GM12878 (cell line): Measurements from ENCODE around the gene HIRA. TPM values are rescaled to one million over a fixed set of nuclear protein-coding genes. Genes with fewer than 3 reads are reported as not detected.

Experiments
- ATAC-seq: fragments of 200-7000 bp; cut with Tn5 transposase; 3 replicates; pipeline ENCODE4 v1.9.1; 2020; ENCODE audit warnings: mild to moderate bottlenecking, moderate library complexity
- BruUV-seq: library from RNA; stranded (reverse); fragments of 400-500 nt; replicated peaks from 2 replicates; lab custom pipeline; 2021; lab: Mats Ljungman, UMichigan
- CTCF ChIA-PET: fragments of 300-600 bp; sonication (Branson Sonifier 250); formaldehyde crosslinking; extraction: SDS; loops from one replicate; lab custom pipeline; 2021; ENCODE audit warnings: inconsistent platforms; lab: Yijun Ruan, JAX
- POLR2A ChIA-PET: fragments of 350-600 bp; formaldehyde crosslinking; extraction: SDS; loops from one replicate; lab custom pipeline; 2021; ENCODE audit warnings: inconsistent platforms; lab: Charles Lee
- RAD21 ChIA-PET: fragments of 300-600 bp; sonication (Branson Sonifier 250); formaldehyde crosslinking; loops from one replicate; lab custom pipeline; 2023; ENCODE audit warnings: antibody characterized with exemption; ENCODE audit not compliant: unreplicated experiment; lab: Charles Lee
- SMC1A ChIA-PET: fragments of 300-600 bp; sonication (Branson Sonifier 250); formaldehyde crosslinking; loops from one replicate; lab custom pipeline; 2023; ENCODE audit not compliant: unreplicated experiment, uncharacterized antibody; lab: Charles Lee
- DNase-seq: peaks from one replicate; pipeline ENCODE4 v3.0.0-alpha.2; 2011; ENCODE audit warnings: low read depth, low spot score
- FAIRE-seq: peaks from 3 replicates; lab custom pipeline; 2011; peaks lifted over from hg19 to GRCh38; lab: Jason Lieb, UNC
- H2AFZ ChIP-seq: 2 replicates; pipeline ENCODE4 v1.6.0; 2011; ENCODE audit warnings: low read depth, low read length, control low read depth; ENCODE audit not compliant: control insufficient read depth
- H3K27ac ChIP-seq: 2 replicates; pipeline ENCODE4 v1.5.1; 2011; ENCODE audit warnings: control low read depth; ENCODE audit not compliant: control insufficient read depth, insufficient read depth
- H3K27me3 ChIP-seq, 2 experiments: replicated peaks in 1 of 2; 2 replicates each; pipeline versions ENCODE4 v1.6.0 to v1.6.1; 2011; ENCODE audit warnings: low read length in 1 of 2; ENCODE audit not compliant: control insufficient read depth in 2 of 2, insufficient read depth in 2 of 2
- H3K36me3 ChIP-seq, 2 experiments: 2 replicates each; pipeline ENCODE4 v1.5.1; 2011; ENCODE audit warnings: low read length in 1 of 2; ENCODE audit not compliant: control insufficient read depth in 2 of 2, insufficient read depth in 2 of 2
- H3K4me1 ChIP-seq: 2 replicates; pipeline ENCODE4 v1.6.1; 2011; ENCODE audit warnings: mild to moderate bottlenecking, low read length, moderate library complexity, mixed read lengths; ENCODE audit not compliant: control insufficient read depth, insufficient read depth
- H3K4me2 ChIP-seq: 2 replicates; pipeline ENCODE4 v1.6.0; 2011; ENCODE audit warnings: control low read depth; ENCODE audit not compliant: control insufficient read depth, insufficient read depth
- H3K4me3 ChIP-seq: fragments of 200-600 bp; sonication (generic); 2 replicates; pipeline ENCODE4 v1.5.1; 2016
- H3K79me2 ChIP-seq: 2 replicates; pipeline ENCODE4 v1.6.0; 2011; ENCODE audit warnings: low read length; ENCODE audit not compliant: control insufficient read depth, insufficient read depth
- H3K9ac ChIP-seq: 2 replicates; pipeline ENCODE4 v1.8.0; 2011; ENCODE audit warnings: low read length, control low read depth, mixed read lengths; ENCODE audit not compliant: control insufficient read depth, insufficient read depth
- H3K9me3 ChIP-seq: replicated peaks from 3 replicates; pipeline ENCODE4 v1.5.1; 2011; ENCODE audit warnings: mild to moderate bottlenecking, low read length; ENCODE audit not compliant: control insufficient read depth, insufficient read depth
- H4K20me1 ChIP-seq: 2 replicates; pipeline ENCODE4 v1.6.0; 2011; ENCODE audit not compliant: control insufficient read depth, insufficient read depth
- ETV6 ChIP-seq, 2 experiments: fragments of 450-650 bp in 1 of 2; IDR thresholded peaks in 1 of 2; conservative IDR thresholded peaks in 1 of 2; 2 replicates each; pipeline ENCODE4 v1.6.1; 2014; ENCODE audit warnings: antibody characterized with exemption in 1 of 2, borderline replicate concordance in 1 of 2, low read depth in 1 of 2, mild to moderate bottlenecking in 1 of 2, moderate library complexity in 1 of 2
- MEF2B ChIP-seq: fragments of 450-650 bp; IDR thresholded peaks from 2 replicates; pipeline ENCODE4 v1.6.1; 2018; ENCODE audit warnings: mild to moderate bottlenecking, moderate library complexity; ENCODE audit not compliant: partially characterized antibody, poor library complexity, severe bottlenecking
- NR2C2 ChIP-seq: IDR thresholded peaks from 2 replicates; pipeline ENCODE4 v1.6.1; 2011; ENCODE audit warnings: borderline replicate concordance, low read depth; ENCODE audit not compliant: control insufficient read depth, insufficient read length
- PML ChIP-seq: IDR thresholded peaks from 2 replicates; pipeline ENCODE4 v1.6.1; 2012; ENCODE audit warnings: low read length, inconsistent platforms
- POU2F2 ChIP-seq: IDR thresholded peaks from 3 replicates; pipeline ENCODE4 v1.6.1; 2011; ENCODE audit warnings: low read depth, mild to moderate bottlenecking, low read length, borderline replicate concordance
- SMAD1 ChIP-seq: fragments of 450-650 bp; IDR thresholded peaks from 2 replicates; pipeline ENCODE4 v1.6.1; 2018; ENCODE audit warnings: mild to moderate bottlenecking, low read depth; ENCODE audit not compliant: partially characterized antibody
- SMAD5 ChIP-seq: IDR thresholded peaks from 2 replicates; pipeline ENCODE4 v1.6.1; 2016; ENCODE audit warnings: antibody characterized with exemption, low read depth
- ZNF274 ChIP-seq: IDR thresholded peaks from one replicate; pipeline ENCODE4 v1.8.0; 2011; ENCODE audit not compliant: insufficient read length, insufficient read depth
- WGBS: methylation state at CpG from one replicate; pipeline ENCODE4 v1.1.6; 2016; ENCODE audit warnings: low lambda C conversion rate; ENCODE audit not compliant: insufficient replicate concordance, insufficient coverage; ENCODE audit errors: missing lambda C conversion rate; 5-methylcytosine and 5-hydroxymethylcytosine counted together
- in situ Hi-C: fragments of 300-500 bp; cut with MboI; formaldehyde crosslinking; loops from 9 replicates; pipeline ENCODE4 v1.14.3; 2018; ENCODE audit warnings: mixed read lengths
- intact Hi-C: fragments of 100-400 bp; cut with micrococcal nuclease; formaldehyde crosslinking; loops from one replicate; pipeline ENCODE4 v1.14.2; 2022; ENCODE audit not compliant: unreplicated experiment
- polyA plus RNA-seq, 11 experiments: library from polyadenylated mRNA; depleted of rRNA in 4 of 11; unstranded in 6 of 11; stranded (reverse) in 5 of 11; fragments of >200 nt; fragmentation: Nextera tagmentation in 4 of 11; fragmentation: Illumina TruSeq in 1 of 11; extraction: Ambion mirVana in 4 of 11; extraction: Trizol in 1 of 11; gene quantifications; 1 replicate in 1 of 11; 2 replicates in 10 of 11; pipeline versions ENCODE4 v1.2.1 to v1.2.3, GENCODE V29; 2011 to 2016; ENCODE audit warnings: inconsistent platforms in 2 of 11, missing spikeins in 2 of 11, low read depth in 1 of 11
- total RNA-seq, 4 experiments: library from RNA; depleted of rRNA in 3 of 4; stranded (reverse); fragments of >200 nt in 3 of 4; fragmentation: Illumina TruSeq in 1 of 4; extraction: Trizol in 1 of 4; gene quantifications; 2 replicates each; pipeline versions ENCODE4 v1.2.1 to v1.2.3, GENCODE V29; 2013 to 2021
- TF ChIP-seq, protein P1 (sequence below): fragments of 450-650 bp; IDR thresholded peaks from 2 replicates; pipeline ENCODE4 v1.6.1; 2017; ENCODE audit warnings: antibody characterized with exemption, mild to moderate bottlenecking, moderate library complexity
- TF ChIP-seq, protein P2 (sequence below): fragments of 450-650 bp; IDR thresholded peaks from 2 replicates; pipeline ENCODE4 v1.6.1; 2016; ENCODE audit warnings: mild to moderate bottlenecking
- TF ChIP-seq, protein P3 (sequence below): fragments of 450-650 bp; IDR thresholded peaks from 2 replicates; pipeline ENCODE4 v1.6.1; 2017; ENCODE audit warnings: borderline replicate concordance

The HIRA gene
- total and polyA plus RNA-seq, 10 of the 15 experiments (the other 5 are each of a cell fraction or from before 2014, with no cell fraction given) = 0.34 to 32.7 (median 14.5) TPM

DNA sequence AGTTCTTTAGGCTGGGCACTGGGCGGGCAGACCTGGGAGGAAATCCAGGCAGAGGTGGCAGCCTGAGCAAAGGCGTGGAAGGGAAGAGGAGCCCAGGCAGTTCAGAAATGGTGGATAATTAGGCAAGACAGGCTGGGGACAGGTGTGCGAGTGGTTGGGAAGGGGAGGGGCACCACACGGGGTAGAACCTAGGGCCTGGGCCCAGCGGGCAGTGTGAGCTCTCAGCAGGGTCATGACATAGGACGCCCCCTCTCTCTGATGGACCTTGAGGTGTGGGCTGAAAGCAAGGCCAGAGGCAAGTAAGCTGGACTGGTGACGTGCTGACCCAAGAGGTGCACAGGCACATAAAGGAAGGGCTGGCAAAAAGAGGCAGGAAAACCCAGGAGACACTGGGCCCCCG is 40.7 kb upstream of the HIRA start:
- TF ChIP-seq ZNF274 (no peak), MEF2B (no peak), NR2C2 (no peak), ETV6 (conservative IDR thresholded peaks at IDR 0.05 in 1 of 2, IDR thresholded peaks at IDR 0.05 in 1 of 2; ENCODE audit: borderline replicate concordance in 1 of 2, low read depth in 1 of 2) (no peak), SMAD1 (no peak), POU2F2 (no peak), PML (no peak), SMAD5 (no peak)
- TF ChIP-seq, protein P1, sequence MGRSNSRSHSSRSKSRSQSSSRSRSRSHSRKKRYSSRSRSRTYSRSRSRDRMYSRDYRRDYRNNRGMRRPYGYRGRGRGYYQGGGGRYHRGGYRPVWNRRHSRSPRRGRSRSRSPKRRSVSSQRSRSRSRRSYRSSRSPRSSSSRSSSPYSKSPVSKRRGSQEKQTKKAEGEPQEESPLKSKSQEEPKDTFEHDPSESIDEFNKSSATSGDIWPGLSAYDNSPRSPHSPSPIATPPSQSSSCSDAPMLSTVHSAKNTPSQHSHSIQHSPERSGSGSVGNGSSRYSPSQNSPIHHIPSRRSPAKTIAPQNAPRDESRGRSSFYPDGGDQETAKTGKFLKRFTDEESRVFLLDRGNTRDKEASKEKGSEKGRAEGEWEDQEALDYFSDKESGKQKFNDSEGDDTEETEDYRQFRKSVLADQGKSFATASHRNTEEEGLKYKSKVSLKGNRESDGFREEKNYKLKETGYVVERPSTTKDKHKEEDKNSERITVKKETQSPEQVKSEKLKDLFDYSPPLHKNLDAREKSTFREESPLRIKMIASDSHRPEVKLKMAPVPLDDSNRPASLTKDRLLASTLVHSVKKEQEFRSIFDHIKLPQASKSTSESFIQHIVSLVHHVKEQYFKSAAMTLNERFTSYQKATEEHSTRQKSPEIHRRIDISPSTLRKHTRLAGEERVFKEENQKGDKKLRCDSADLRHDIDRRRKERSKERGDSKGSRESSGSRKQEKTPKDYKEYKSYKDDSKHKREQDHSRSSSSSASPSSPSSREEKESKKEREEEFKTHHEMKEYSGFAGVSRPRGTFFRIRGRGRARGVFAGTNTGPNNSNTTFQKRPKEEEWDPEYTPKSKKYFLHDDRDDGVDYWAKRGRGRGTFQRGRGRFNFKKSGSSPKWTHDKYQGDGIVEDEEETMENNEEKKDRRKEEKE = no peak
- TF ChIP-seq, protein P2, sequence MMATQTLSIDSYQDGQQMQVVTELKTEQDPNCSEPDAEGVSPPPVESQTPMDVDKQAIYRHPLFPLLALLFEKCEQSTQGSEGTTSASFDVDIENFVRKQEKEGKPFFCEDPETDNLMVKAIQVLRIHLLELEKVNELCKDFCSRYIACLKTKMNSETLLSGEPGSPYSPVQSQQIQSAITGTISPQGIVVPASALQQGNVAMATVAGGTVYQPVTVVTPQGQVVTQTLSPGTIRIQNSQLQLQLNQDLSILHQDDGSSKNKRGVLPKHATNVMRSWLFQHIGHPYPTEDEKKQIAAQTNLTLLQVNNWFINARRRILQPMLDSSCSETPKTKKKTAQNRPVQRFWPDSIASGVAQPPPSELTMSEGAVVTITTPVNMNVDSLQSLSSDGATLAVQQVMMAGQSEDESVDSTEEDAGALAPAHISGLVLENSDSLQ = no peak
- TF ChIP-seq, protein P3, sequence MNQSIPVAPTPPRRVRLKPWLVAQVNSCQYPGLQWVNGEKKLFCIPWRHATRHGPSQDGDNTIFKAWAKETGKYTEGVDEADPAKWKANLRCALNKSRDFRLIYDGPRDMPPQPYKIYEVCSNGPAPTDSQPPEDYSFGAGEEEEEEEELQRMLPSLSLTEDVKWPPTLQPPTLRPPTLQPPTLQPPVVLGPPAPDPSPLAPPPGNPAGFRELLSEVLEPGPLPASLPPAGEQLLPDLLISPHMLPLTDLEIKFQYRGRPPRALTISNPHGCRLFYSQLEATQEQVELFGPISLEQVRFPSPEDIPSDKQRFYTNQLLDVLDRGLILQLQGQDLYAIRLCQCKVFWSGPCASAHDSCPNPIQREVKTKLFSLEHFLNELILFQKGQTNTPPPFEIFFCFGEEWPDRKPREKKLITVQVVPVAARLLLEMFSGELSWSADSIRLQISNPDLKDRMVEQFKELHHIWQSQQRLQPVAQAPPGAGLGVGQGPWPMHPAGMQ = no peak
- H3K36me3 ChIP-seq = peaks cover 32 to 44% of the 10 kb centered on the region in 2 experiments
- RAD21 ChIA-PET = interaction anchor here (1.6 kb wide), 1 partner anchor 172 kb away, joined by 5 read pairs; no protein-coding TSS in a partner anchor
- ATAC-seq = no peak
- intact Hi-C loops = loop anchor here (10.0 kb wide), 2 partner anchors 163 to 177 kb away; partner anchors contain the start of gene CLTCL1
- WGBS = 96% methylated on average over 8 of the region's 8 CpGs
- FAIRE-seq = no peak
- H3K27me3 ChIP-seq = no peaks in the 10 kb centered on the region
- SMC1A ChIA-PET = no interaction called here
- peaks cover 10% of the 10 kb centered on the region for H3K79me2 ChIP-seq
- CTCF ChIA-PET = interaction anchor here (1.0 to 3.1 kb wide), 5 partner anchors 21 to 292 kb away, joined by 3 to 24 read pairs (median 3); partner anchors contain the start of gene SLC25A1
- no peak overlapping the region for H3K27ac ChIP-seq
- BruUV-seq = no TSS peak
- no peak overlapping the region for H2AFZ ChIP-seq
- in situ Hi-C loops = no loop called here
- H3K9me3 ChIP-seq = no peaks in the 10 kb centered on the region
- no peaks in the 10 kb centered on the region for H3K4me1 ChIP-seq
- no peak overlapping the region for H3K4me2 ChIP-seq
- H3K4me3 ChIP-seq = no peak overlapping the region
- POLR2A ChIA-PET = no interaction called here
- H3K9ac ChIP-seq = no peak overlapping the region
- H4K20me1 ChIP-seq = no peaks in the 10 kb centered on the region; the same call in 1 of the 2 replicates
- DNase-seq = no peak
